GM19043 (cell line): ENCODE results near the gene COX6A1.

Experiments
- ATAC-seq: cut with Tn5 transposase; IDR thresholded peaks from one replicate; pipeline ENCODE4 v1.9.1; 2021; ENCODE audit warnings: low read depth; ENCODE audit not compliant: unreplicated experiment

Gene COX6A1

DNA sequence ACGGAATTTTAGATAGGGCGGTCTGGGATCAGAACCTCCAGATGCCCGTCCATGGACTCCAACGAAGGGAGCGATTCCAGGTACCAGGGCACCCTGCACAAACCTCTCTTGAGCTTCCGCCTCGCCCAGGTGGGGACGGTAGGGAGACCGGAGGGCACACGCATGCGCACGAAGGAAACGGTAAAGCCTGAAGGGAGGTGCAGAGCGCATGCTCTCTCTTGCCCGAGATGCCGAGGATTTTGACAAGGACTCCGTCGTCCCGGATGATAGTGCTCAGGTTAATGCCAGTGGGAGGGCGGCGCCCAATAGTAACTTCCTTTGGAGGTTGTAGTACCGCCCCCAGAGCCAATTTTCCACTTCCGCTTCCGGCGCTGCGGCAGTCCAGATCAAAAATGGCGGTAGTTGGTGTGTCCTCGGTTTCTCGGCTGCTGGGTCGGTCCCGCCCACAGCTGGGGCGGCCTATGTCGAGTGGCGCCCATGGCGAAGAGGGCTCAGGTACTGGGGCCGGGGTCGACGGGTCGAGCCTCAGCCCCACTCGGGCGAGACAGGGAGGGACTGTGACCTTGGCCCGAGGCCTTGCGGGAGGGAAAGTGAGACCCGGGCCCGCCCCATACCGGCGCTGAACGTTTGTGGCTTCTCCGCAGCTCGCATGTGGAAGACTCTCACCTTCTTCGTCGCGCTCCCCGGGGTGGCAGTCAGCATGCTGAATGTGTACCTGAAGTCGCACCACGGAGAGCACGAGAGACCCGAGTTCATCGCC lies at the start of gene COX6A1:
Gene COX6A1 (plus strand): TSS at position 379 of the 760 bp plus-strand sequence. CDS start 14 bp downstream, at position 393.
- ATAC-seq: peak; percentile 94

DNA sequence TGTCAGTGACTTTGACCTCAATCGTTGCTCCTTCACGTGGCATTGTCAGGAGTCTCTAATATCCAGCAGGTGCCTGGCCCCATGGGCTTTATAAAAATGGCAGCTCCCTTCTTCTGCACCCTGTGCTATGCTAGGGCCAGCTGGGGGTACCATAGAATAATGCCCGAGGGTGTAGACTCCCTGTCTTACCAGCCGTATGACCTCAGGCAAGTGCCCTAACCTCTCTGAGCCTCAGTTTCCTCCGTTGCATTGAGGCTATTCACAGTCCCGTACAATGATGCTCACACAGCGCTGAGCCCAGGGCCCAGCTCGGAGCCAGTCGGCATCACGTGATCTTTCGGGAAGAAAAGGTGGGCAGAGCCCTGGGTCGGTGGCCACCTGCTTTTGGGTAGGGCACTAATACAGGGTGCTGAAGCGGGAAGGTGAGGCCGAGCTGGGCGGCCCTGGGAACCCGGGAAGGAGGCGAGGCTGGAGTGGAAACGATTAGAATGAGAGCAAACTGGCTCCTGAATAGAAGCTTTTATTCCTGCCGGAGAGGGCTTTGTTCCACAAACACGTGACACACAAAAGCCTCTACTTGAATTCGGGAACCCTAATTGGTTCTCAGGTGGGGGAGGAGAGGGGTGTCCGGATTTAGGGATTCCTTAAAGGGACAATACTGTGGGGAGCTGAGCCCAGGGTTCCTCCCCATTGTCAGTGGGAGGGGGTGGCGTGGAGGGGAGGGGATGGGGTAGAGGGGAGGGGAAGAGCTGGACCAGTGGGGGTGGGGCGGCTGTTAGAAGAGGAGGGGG lies 49.0 kb upstream of the COX6A1 start:
- ATAC-seq: no peak

DNA sequence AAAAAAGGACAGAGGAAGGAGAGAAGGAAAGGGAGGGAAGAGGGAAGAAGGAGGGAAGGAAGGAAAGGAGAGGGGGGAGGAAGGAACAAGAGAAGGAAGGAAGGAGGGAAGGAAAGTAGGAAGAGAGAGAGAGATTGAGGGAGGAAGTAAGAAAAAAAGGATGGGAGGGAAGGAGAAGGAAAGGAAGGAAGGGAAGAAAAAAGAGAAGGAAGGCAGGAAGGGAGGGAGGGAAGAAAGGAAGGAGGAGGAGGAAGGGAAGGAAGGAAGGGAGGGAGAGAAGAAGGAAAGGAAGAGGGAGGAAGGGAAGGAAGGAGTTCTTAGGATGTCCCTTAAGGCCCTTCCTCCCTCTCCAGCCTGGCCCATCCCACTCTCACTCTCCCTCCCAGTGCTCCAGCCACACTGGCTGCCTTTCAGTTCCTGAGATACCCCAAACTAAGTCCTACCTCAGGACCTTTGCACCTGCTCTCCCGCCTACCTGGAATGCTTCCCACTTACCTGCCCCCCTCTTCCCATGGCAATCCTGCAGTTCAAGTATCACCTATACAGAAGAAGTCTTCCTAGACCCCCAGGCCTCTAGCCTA lies 47.3 kb upstream of the COX6A1 start:
- ATAC-seq: no peak

DNA sequence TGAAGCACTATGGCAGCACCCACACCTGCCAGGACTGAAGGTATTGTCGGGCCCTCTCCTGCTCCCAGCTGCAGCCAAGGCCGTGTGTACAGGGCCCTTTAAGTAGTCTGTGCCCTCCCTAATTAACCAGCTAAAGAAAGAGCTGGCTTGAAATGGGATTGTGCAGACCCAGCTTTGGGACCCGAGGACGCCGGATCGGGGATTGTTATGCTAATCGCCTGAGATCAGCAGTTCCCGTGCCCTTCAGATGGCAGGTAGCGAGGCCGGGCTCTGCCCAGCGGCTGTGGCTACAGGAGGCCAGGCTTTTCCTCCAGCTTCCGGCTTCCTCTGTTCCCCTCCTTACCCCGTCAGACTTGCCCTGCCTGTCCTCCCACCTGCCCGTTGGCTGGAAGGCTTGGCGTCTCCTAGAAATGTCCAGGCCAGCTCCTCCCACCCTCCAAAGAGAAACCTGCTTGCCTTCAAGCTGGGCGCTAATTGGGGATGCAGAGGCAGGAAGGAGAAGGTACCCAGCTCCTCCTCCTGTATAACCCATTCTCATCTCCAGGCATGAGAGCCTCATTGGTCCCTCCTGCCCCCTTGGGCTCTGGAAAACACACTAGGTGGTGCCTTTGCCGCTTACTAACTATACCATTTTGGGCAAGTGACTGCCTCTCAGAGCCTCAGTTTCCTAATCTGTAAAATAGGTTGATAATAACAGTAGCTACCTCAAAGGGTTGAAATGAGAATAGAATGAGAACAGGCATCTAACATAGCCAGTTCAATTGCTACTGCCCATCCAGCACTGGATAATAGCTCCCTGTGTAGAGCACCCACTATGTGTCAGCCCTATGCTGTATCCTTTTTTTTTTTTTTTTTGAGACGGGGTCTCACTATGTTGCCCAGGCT lies 43.2 kb upstream of the COX6A1 start:
- ATAC-seq: no peak

DNA sequence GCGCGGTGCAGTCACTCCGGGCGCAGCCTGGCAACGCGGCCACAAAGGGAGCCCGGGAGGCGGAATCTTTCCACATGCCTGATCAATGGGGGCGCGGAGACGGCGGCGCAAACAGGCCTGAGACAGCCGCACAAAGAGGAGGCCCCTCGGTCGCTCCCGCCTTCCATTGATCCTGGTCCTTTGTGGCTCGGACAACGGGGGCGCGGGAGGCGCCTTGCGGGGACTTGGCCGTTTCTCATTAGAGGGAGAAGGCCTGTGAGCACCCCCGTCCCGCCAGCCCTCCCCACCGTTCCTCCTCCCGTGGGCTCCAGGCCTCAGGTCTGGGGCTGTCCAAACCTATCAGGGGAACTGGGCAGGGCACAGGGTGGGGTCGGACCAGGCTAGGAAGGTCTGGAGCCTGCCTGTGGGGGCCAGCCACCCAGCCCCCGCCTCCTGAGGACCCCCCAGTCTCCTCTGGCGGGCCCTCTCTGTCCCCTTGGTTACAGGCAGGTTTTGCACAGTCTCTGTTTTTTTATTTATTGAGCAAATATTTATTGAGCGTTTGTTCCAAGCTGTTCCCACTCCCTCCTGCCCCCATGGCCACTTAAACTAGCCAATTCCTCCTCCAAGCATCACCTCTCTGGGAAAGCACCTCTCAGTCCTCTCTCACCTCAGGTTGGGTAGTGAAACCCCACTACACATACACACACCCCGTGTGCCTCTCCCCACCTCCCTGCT lies 39.9 kb upstream of the COX6A1 start:
- no peak for ATAC-seq

DNA sequence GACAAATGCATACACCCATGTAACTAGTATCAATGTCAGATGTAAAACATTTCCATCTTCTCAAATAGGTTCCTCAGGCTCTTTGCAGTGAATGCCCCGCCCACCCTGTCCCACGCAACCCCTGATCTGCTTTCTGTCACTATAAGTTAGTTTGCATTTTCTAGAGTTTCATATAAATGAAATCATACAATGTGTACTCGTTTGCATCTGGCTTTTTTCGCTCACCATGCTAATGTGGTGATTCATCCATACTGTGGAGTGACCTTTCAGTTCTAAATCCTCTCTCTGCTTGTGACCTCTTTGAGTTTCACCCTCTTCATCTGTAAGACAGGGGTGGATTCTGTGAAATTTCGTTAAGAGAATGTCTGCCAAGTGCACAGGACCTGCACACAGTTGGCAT lies 38.4 kb upstream of the COX6A1 start:
- ATAC-seq: no peak

DNA sequence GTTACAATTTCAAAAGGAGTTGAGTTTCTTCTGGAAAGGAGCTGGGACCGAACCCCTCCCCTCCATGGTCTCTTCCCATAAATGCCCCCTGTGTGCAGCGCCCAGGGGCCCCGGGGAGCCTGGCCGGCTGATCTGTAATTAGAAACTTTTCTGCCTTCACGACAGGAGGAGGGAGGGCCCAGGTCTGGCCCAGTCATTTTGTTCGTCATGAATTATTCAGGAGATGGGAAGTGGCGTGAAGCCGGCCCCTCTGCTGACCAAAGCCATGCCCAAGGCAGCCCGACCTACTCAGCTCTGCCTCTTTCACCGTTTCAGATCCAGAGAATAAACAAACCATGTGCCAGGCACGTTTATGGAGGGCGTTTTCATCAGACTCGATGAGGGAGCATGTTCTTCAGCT lies 35.7 kb upstream of the COX6A1 start:
- ATAC-seq: no peak

DNA sequence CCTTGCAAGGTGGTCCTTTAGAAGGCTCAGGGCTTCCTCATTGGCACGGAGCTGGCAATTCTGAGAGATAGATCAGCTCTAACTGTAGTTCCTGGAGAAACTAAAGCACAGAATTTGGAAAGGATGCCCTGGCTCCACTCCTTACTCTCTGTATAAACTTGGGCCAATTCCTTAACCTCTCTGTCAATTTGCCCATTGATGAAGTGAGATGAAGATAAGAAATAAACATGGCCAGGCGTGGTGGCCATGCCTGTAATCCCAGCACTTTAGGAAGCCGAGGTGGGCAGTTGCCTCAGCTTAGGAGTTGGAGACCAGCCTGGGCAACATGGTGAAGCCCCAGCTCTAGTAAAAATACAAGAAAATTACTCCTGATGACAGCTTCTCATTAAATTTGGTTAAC lies 34.0 kb upstream of the COX6A1 start:
- ATAC-seq: no peak

DNA sequence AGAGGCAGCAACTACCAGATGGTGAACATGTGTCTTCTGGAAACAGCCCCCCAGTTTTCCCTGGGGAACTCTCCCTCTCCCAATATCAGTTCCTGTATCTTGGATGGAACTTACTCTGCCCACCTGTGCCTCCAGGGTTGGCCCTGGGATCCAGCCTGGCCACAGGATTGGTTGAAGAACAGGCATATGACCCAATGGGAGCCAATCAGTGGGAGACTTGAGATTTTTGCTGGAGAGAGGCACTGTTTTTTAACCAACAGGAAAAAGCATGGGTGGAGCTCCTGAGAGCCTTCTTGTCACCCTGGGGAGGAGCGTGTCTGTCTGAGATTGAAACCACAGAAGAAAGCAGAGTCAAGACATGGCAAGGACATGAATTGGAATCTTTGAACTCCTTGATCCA lies 33.6 kb upstream of the COX6A1 start:
- ATAC-seq: no peak

DNA sequence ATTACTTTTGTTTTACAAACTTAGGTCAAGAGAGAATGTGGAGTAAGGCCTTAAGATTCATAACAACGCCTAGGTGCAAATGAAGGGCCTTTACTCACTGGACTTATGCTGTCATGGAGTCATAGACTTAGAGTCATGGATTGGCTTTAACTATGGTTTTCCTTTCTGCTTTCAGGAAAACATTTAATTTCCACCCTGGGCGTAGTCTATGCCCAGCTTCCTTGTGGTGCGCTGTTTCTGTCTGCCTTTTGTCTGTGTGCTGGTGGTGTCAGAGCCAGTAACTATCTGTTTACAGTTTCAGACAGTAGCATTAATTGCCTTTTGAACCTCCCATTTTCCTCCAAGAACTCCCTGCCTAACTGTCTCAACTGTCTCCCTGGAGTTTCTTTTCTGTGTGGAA lies 31.8 kb upstream of the COX6A1 start:
- ATAC-seq: no peak

DNA sequence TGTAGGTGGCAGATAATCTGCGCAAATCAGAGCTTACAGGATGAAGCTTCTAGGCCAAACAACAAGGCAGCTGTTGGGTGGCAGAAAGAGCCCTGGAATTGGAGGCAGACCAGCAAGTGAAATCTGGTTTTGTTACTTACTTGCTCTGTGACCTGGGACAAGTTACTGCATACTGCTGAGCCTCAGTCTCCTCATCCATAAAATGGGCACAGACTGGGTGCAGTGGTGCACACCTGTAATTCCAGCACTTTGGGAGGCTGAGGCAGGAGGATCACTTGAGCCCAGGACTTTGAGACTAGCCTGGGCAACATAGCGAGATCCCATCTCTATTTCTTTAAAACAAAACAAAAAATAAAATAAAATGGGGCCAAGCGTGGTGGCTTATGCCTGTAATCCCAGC lies 31.4 kb upstream of the COX6A1 start:
- ATAC-seq: no peak

DNA sequence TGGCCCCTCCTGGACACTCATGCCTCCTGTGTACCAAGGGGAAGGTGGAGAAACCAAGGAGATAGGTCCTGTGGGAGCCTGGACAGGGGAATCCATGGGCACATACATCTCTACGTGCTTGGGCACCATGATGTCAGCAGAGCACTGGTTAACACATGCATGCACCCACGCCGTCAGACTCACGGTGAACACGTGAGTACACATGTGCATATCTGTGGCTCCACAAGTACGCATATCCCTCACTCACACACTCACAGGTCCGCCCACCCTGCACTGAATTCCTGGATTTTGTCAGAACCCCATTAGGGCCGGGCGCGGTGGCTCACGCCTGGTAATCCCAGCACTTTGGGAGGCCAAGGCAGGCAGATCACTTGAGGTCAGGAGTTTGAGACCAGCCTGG lies 29.1 kb upstream of the COX6A1 start:
- ATAC-seq: no peak

DNA sequence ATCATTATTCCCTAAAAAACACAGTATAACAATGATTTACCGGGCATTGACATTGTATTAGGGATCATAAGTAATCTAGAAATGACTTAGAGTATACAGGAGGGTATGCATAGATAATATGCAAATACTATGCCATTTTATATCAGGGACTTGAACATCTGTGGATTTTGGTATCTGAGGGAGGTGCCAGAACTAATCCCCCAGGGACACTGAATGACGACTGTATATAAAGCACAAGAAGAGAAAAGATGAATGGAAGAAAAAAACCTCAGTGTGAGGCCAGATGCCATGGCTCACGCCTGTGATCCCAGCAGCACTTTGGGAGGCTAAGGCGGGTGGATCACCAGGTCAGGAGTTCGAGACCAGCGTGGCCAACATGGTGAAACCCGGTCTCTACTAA lies 25.5 kb upstream of the COX6A1 start:
- ATAC-seq: no peak

DNA sequence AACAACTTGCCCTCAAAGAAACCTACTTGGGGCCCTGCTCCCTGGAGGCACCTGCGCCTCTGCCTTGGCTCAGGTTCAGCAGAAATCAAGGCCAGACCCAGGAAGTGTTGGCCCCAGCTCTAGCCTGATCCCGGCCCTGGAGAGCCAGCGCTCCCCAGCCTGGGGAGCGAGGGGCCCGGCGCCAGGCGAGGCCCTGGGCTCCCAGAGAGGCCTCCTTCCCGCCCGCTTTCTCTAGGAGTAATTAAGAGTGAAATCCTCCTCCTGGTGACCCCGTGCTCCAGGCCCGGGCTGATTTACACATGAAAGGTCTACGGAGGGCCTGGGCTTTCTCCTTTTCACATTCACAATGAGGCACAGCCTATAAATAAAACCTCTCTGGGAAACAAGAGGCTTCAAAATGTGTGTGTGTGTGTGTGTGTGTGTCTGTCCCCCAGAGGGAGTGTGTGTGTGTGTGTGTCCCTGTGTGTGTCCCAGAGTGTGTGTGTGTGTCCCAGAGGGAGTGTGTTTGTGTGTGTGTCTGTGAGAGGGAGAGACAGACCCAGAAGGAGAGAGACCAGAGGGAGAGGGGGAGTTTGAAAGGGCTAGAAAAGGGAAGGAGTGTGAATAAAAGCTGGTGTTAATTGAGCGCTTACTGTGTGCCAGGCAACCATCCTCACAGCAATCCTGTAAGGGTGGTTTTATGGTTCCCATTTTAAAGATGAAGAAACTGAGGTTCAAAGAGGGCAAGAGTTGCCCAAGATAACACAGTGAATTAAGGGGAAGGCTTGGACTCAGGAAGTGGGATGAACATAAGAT lies 23.8 kb upstream of the COX6A1 start:
- no peak for ATAC-seq

DNA sequence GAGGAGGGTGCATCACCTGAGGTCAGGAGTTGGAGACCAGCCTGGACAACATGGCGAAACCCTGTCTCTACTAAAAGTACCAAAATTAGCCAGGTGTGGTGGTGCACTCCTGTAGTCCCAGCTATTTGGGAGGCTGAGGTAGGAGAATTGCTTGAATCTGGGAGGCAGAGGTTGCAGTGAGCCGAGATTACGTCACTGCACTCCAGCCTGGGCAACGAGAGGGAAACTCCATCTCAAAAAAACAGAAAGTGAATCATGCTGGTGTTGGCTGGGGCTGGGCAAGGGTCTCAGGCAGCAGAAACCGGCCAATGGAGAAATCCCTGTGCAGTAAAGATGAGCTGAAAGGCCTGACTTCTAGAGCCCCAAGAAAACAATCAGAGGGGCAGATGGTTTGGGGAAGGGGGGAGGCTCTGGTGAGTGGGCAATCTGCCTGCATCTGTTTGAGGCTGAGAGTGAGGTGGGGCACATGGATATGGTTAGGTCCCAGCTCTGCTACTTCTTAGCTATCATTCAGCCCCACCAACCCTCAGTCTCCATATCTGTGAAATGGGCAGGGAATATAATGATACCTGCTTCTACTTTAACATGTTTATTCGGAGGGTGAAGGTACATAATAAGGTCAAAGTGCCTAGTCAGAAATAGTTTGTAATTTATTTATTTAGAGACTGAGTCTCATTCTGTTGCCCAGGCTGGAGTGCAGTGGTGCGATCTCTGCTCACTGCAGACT lies 21.3 kb upstream of the COX6A1 start:
- no peak for ATAC-seq

DNA sequence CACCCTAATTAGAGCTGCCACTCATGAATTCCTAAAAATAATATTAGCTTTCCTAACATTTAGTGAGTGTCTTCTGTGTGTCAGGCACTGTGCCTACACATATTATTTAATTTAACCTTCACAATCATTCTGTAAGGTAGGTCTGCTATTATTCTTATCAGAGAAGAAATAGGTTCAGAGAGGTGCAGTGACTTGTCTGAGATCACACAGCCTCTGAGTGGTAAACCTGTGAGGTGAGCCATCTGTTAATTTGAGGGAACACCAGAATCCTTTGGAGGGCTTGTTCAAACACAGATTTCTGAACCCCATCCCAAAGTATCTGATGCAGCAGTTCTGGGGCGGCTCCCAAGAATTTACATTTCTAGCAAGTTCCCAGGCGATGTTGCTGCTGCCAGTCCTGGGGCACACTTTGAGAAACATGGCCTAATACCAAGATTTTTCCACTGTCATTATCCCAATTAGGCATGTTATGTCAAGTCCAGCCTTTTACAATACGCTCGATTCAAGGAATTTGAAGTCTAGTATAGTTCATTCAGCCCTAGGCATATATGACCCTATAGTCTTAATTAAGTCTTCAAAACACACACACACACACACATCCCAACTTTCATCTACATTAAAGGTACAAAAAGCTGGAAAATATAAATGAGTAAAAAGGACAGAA lies 19.9 kb upstream of the COX6A1 start:
- ATAC-seq: no peak

DNA sequence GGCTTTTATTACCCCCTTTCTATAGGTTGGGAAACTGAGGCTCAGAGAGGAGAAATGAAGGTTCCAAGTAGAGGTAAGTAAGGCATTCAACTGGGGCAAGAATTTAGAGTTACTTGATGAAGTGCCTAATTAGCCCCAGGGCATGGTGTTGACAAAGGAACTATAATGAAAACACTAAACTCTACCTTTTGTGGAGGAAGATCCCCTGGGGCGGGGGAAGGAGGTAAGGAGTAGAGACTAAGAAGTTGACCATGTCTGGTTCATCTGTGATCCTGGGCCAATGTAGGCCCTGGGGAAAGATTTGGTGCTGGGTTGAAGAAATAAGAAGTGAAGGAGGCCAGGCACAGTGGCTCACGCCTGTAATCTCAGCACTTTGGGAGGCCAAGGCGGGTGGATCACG lies 16.2 kb upstream of the COX6A1 start:
- ATAC-seq: no peak

DNA sequence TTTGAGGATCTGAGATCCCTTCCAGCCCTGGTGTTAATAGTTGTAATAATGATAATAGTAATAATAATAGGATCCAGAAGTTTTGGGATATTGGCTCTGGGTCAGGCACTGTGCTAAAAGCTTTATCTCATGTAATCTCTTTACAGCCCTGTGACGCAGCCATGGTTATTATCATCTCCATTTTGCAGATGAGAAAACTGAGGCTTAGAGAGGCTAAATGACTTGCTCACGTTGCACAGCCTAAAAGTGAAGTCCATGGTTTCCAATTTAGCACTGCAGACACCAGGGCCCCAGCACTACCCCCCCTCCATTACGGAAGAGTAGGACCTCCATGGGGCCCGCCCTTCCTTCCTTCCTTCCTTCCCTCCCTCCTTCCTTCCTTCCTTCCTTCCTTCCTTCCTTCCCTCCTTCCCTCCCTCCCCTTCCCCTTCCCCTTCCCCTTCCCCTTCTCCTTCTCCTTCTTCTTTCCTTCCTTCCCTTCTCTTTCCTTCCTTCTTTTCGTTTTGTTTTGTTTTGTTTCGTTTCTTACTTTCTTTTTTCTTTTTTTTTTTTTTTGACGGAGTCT lies 14.9 kb upstream of the COX6A1 start:
- ATAC-seq: no peak
